Activated naive CD4-positive, alpha-beta T cell treated with anti-CD3 and anti-CD28 coated beads, Interleukin-2, amount 50 U/mL, for 72 hours (primary cell): ENCODE data around the gene LSM14B. TPM values are rescaled to one million over a fixed set of nuclear protein-coding genes. Genes with fewer than 3 reads are reported as not detected.
"Not testable (repeated sequence)": the region's sequence is repeated elsewhere in the genome, so short reads cannot be mapped to it uniquely, and the experiment has no call there.

ENCODE experiments used
- ATAC-seq, 2 donors: fragments of 150-1000 bp; cut with Tn5 transposase; 2 replicates each; pipeline ENCODE4 v1.10.0; 2021; ENCODE audit warnings: mild to moderate bottlenecking in 2 of 2, moderate library complexity in 2 of 2
- DNase-seq, 2 donors: peaks; one replicate each; pipeline ENCODE4 v3.0.0; 2021 to 2022; ENCODE audit warnings: low spot score in 2 of 2
- H3K27ac Mint-ChIP-seq, 2 donors: one replicate each; pipeline ENCODE4 v1.8.0; 2022; ENCODE audit warnings: mild to moderate bottlenecking in 2 of 2, mixed read lengths in 2 of 2
- H3K36me3 Mint-ChIP-seq, 2 donors: one replicate each; pipeline ENCODE4 v1.8.0; 2022; ENCODE audit warnings: mixed read lengths in 2 of 2
- H3K9me3 Mint-ChIP-seq, 2 donors: one replicate each; pipeline ENCODE4 v1.8.0; 2022; ENCODE audit warnings: mixed read lengths in 2 of 2
- total RNA-seq, 2 donors: library from RNA; stranded (reverse); gene quantifications; one replicate each; pipeline ENCODE4 v1.2.3, GENCODE V29; 2022

LSM14B gene
- total RNA-seq, 2 donors from 2014 or later: 34.3 to 35.6 TPM

GRCh38 chr20:62104234-62104789 lies 18.0 kb upstream of the LSM14B start:
- peaks cover 76 to 79% of the 10 kb centered on the region in 2 donors for H3K36me3 Mint-ChIP-seq
- H3K27ac Mint-ChIP-seq: no peak overlapping the region
- peaks cover 46 to 58% of the 10 kb centered on the region in 2 donors for H3K9me3 Mint-ChIP-seq
- ATAC-seq (no peak), DNase-seq (no peak)

- ATAC-seq (no peak), DNase-seq (no peak)
- peaks cover 74 to 76% of the 10 kb centered on the region in 2 donors for H3K36me3 Mint-ChIP-seq
- no peak overlapping the region for H3K27ac Mint-ChIP-seq
- H3K9me3 Mint-ChIP-seq: peaks cover 49 to 56% of the 10 kb centered on the region in 2 donors
These were observed 17.4 kb upstream of the LSM14B start for GRCh38 chr20:62104791-62105345.

DNA sequence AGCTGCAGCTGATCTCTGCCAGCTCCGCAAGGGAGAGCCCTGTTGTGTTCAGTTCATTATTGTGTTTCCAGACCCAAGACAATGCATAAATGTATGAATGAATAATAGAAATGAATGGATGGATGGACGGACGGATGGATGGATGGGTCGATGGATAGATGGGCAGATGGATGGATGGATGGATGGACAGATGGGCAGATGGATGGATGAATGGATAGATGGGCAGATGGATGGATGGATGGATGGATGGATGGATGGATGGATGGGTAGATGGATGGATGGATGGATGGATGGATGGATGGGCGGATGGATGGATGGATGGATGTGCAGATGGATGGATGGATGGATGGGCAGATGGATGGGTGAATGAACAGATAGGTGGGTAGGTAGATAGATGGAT lies 16.7 kb upstream of the LSM14B start:
- ATAC-seq (no peak), DNase-seq (no peak)
- Mint-ChIP-seq H3K9me3 (peaks cover 53 to 55% of the 10 kb centered on the region in 2 donors), H3K27ac (no peak overlapping the region), H3K36me3 (peaks cover 72 to 74% of the 10 kb centered on the region in 2 donors)

- ATAC-seq (no peak), DNase-seq (no peak)
- Mint-ChIP-seq H3K36me3 (peaks cover 65 to 71% of the 10 kb centered on the region in 2 donors), H3K9me3 (peaks cover 41 to 44% of the 10 kb centered on the region in 2 donors), H3K27ac (no peak overlapping the region)
These were observed 11.1 kb upstream of the LSM14B start for GRCh38 chr20:62111148-62111547.

DNA sequence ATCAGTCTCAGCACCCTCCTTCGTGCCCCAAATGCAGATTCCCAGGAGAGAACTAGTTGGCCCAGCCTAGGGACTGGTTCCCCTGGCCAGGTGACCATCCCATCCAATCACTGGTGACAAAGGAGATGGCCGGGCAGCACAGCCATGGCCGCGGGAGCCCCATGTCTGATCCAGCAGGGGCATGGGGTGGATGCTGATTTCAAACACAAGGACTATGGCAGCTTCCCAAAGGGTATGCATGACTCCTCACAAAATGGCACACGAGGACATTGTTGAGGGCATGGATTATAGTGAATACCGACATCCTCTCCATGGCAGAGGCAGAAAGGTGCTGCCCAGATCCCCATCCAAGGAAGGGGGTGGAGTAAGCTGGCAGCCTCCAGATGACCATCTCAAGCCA lies 9.9 kb upstream of the LSM14B start:
- Mint-ChIP-seq H3K36me3 (peaks cover 56 to 59% of the 10 kb centered on the region in 2 donors), H3K9me3 (peaks cover 33 to 36% of the 10 kb centered on the region in 2 donors), H3K27ac (no peak overlapping the region)
- no peak for DNase-seq
- ATAC-seq: no peak

DNA sequence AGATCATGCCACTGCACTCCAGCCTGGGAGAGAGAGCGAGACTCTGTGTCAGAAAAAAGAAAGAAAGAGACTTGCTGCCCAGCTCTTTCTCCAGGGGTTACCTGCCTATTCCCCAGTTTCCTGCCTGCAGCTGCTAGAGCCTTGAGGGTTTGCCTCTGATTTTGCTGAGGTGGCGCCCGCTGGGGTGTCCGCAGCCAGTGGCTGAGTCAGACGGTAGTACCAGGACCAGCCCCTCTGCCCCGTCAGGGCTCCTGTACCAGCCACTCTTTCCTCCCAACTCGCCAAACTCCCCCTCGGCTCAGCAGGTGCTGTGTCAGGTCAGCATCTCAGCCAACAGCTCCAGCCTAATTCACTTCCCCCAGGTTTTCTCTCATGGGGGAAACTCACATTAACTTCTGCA lies 7.4 kb upstream of the LSM14B start:
- H3K9me3 Mint-ChIP-seq: peaks cover 13 to 17% of the 10 kb centered on the region in 2 donors
- no peak overlapping the region for H3K27ac Mint-ChIP-seq
- peaks cover 38% of the 10 kb centered on the region in 2 donors for H3K36me3 Mint-ChIP-seq
- DNase-seq (no peak), ATAC-seq (no peak)

DNA sequence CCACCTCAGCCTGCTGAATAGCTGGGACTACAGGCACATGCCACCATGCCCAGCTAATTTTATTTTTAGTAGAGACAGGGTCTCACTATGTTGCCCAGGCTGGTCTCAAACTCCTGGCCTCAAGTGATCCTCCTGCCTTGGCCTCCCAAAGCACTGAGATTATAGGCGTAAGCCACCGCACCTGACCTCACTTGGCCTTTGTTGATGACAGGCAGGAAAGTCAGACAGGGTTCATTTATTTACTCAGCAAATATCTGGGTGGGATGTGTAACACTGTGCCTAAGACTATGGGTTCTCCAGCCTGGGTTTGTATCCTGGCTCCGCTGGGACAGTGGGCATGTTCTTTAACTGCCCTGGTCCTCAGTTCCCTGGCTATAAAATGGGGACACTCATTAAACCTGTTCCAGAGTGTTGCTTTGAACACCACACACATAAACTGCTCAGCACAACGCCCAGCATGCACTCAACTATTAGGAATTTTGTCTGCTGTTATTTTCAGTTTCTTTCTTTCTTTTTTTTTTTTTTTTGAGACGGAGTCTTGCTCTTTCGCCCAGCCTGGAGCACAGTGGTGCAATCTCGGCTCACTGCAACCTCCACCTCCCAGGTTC lies 6.4 kb upstream of the LSM14B start:
- Mint-ChIP-seq H3K9me3 (peaks cover 8 to 12% of the 10 kb centered on the region in 2 donors), H3K36me3 (peaks cover 31% of the 10 kb centered on the region in 2 donors)
- ATAC-seq, DNase-seq, H3K27ac Mint-ChIP-seq: not testable (repeated sequence)

GRCh38 chr20:62116558-62117361 lies 5.5 kb upstream of the LSM14B start:
- Mint-ChIP-seq H3K9me3 (peaks cover 7 to 8% of the 10 kb centered on the region in 2 donors), H3K36me3 (peaks cover 25% of the 10 kb centered on the region in 2 donors), H3K27ac (no peak overlapping the region)
- no peak for ATAC-seq
- DNase-seq: no peak

DNA sequence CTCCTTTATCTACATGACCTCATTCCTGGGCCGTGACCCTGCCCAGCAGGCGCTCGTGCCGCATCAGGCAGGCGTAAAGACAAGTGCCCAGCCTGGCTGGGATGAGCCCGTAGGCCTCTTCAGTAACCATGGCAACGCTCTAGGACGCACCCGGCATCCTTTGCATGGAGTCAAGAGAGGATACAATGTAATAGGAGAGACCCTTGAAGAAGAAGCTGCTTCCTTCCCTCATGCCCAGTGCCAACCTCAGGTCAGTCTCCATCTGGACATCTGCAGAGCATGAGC lies 5.0 kb upstream of the LSM14B start:
- H3K9me3 Mint-ChIP-seq: peaks cover 7 to 8% of the 10 kb centered on the region in 2 donors
- peak overlapping the region in 1 of 2 donors; percentile 39 for H3K27ac Mint-ChIP-seq
- ATAC-seq (no peak), DNase-seq (no peak)
- H3K36me3 Mint-ChIP-seq: peaks cover 23% of the 10 kb centered on the region in 2 donors

GRCh38 chr20:62117658-62118057 lies 4.6 kb upstream of the LSM14B start:
- Mint-ChIP-seq H3K9me3 (peaks cover 6 to 8% of the 10 kb centered on the region in 2 donors), H3K36me3 (peaks cover 19% of the 10 kb centered on the region in 2 donors), H3K27ac (peak overlapping the region in 1 of 2 donors; percentile 39)
- ATAC-seq (peak in 1 of 2 donors; percentile 43), DNase-seq (peak; percentile 31 to 76)

GRCh38 chr20:62118113-62119043 lies 3.9 kb upstream of the LSM14B start:
- Mint-ChIP-seq H3K36me3 (peaks cover 14 to 16% of the 10 kb centered on the region in 2 donors), H3K27ac (peak overlapping the region in 1 of 2 donors; percentile 48), H3K9me3 (peaks cover 3 to 4% of the 10 kb centered on the region in 2 donors)
- DNase-seq (peak in 1 of 2 donors; percentile 51), ATAC-seq (no peak)

DNA sequence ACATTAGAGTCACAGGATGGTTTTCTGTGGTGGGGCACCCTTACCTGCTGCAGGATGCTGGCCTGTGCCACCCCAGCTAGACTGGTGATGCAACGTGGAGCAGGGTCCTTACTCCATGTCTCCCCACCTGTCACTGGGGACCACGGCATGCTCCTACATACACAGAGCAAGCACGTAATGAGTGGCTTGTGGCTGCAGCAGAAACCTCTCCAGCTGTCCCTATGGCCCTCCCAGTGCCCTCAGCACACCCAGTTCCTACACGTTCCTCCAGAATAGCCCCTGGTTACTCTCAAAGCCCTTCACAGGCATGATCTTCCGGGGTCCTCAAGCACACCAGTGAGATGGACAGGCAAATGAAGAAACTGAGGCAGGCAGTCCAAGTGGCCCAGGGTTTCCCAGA lies 3.2 kb upstream of the LSM14B start:
- H3K27ac Mint-ChIP-seq: peak overlapping the region in 1 of 2 donors; percentile 48
- peaks cover 11 to 12% of the 10 kb centered on the region in 2 donors for H3K36me3 Mint-ChIP-seq
- no peak for ATAC-seq
- peak in 1 of 2 donors; percentile 44 for DNase-seq
- peaks cover 3 to 4% of the 10 kb centered on the region in 2 donors for H3K9me3 Mint-ChIP-seq

- peaks cover 12 to 17% of the 10 kb centered on the region in 2 donors for H3K36me3 Mint-ChIP-seq
- peak in 1 of 2 donors; percentile 52 for DNase-seq
- no peak for ATAC-seq
- peaks cover 3 to 4% of the 10 kb centered on the region in 2 donors for H3K9me3 Mint-ChIP-seq
- H3K27ac Mint-ChIP-seq: peak overlapping the region in 1 of 2 donors; percentile 57
These were observed 2.5 kb upstream of the LSM14B start for GRCh38 chr20:62119591-62120364.

- Mint-ChIP-seq H3K27ac (peak overlapping the region in 1 of 2 donors; percentile 57), H3K9me3 (peaks cover 3 to 4% of the 10 kb centered on the region in 2 donors), H3K36me3 (peaks cover 11 to 18% of the 10 kb centered on the region in 2 donors)
- DNase-seq (peak in 1 of 2 donors; percentile 37), ATAC-seq (no peak)
These were observed 1.9 kb upstream of the LSM14B start for GRCh38 chr20:62120365-62120762.

DNA sequence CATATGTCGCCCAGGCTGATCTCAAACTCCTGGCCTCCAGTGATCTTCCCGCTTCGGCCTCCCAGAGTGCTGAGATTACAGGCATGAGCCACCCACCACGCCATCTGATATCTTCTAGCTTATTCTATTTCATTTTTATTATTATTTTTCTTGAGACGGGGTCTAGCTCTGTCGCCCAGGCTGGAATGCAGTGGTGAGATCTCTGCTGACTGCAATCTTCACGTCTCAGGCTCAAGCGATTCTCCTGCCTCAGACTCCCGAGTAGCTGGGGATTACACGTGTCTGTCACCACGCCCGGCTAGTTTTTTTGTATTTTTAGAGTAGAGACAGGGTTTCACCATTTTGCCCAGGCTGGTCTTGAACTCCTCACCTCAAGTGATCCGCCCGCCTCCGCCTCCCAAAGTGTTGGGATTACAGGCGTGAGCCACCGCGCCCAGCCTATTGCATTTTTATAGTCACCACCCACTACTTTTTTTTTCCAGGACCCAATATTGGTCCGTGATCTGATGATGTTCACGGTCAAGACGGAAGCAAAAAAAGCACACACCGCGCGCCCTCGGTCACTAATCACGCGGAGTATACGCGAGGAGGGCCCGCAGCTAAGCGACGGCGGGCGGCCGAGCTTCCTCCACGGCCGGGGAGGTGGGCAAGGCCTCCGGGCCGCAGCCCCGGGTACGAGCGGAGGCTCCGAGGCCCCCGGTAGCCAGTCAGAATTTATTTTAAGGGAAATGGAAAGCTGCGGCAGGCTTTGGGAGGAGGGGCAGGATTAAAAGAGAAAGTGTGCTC lies 1.1 kb upstream of the LSM14B start:
- DNase-seq (no peak), ATAC-seq (peak; percentile 8 to 19)
- Mint-ChIP-seq H3K27ac (peak overlapping the region; percentile 88 to 89), H3K36me3 (peaks cover 11 to 18% of the 10 kb centered on the region in 2 donors), H3K9me3 (peaks cover 0 to under 1% of the 10 kb centered on the region in 2 donors)
